Inferior parietal cortex (tissue), 1 donor: ENCODE results near the gene SEMA5A.

ENCODE experiments used
- DNase-seq: peaks from one replicate; pipeline ENCODE4 v3.0.0-alpha.2; 2016; ENCODE audit errors: extremely low spot score

Gene SEMA5A

GRCh38 chr5:9398227-9398626, 147.6 kb downstream of the SEMA5A start:
- DNase-seq, result no peak

DNA sequence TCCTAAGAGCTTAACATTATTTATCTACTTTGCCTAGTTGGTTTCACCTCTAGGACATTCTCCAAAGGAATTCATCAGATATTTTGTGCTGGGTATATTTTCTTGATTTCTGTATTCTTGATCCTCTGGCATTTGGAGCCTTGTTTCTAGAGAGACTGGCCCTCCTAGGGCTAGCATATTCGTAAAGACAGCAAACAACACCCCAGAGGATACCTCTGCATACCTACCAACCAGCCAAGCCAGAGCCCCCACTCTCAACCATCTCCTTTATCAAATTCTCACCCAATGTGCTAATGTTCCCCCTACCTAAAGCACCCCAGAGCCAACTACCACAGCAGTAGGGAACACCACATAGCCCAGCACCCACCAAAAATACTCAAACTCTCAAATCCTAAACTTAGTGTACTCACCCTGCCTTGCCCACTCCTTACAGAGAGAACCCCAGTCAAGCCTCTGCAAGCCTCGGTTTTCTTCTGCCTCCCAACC, 149.5 kb downstream of the SEMA5A start:
- no peak for DNase-seq

DNA sequence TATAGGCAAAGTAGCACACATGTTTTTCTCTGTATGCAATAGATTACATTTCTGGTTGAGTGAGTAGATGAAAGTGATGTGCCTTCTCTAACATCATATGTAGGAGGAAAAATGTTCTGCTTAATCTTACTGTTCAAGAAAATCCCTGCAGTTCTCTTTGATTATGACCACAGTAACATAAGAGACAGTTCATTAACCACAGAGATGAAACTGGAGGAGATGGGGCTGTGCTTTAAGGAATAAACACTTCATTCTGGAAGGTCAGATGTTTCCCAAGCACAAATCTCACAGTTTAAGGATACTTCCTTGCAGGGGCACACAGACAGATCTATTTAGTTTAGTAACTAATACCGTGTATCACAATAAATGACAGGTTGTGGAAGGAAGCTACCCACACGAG, 150.2 kb downstream of the SEMA5A start:
- DNase-seq, result no peak

DNA sequence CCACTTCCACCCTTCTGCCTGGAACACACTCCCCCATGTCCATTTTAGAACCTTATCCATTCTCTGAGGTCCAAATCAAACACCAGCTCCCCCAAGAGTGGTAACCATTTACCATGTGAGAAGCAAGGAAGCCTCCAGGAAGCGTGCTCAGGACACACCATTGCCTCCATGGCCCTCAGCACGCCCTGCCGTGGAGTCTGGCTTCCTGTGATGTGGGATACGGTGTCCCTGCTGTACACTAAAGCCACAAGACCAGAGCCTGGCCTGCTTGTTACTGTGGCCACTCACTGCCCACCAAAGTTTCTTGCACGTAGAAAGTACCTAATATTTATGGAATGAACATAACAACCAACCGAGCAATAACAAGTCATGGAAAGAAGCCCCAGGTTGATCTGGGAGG, 151.7 kb downstream of the SEMA5A start:
- no peak for DNase-seq

- DNase-seq, result no peak
These were observed 153.2 kb downstream of the SEMA5A start for GRCh38 chr5:9392625-9393024.

GRCh38 chr5:9391080-9391479, 154.8 kb downstream of the SEMA5A start:
- no peak for DNase-seq

GRCh38 chr5:9390113-9390512, 155.8 kb downstream of the SEMA5A start:
- no peak for DNase-seq

DNA sequence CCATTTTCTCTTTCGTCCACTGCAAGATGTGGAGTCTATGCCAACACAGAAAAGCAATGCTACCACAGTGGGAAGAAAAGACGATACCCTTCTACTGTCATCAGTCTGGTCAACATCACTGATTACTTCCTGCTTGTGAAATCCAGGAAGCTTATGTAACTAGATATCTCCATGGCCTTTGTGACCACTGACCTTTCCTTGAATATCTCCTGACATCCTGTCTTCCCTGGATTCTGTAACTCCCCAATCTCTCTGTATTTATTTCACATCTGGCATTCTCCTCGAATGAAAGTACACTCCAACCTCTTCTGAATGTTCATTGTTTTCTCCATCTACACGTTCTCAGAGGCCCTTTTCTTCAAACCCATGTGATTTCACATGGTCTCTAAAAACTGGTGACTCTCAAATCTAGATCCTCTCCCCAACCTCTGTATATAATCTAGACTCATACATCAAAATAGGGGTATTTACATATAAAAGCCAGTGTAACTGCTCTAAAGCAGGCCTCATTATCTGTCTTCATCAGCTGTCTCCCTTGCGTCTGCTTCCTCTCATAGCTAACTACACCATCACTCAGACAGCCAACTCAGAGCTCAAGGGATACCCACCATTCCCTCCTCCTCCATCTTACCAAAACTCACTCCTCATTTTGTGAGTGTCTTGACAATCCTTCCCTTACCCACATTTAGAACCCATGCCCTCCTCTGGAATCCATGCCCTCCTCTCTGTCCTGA, 156.8 kb downstream of the SEMA5A start:
- DNase-seq, result no peak

DNA sequence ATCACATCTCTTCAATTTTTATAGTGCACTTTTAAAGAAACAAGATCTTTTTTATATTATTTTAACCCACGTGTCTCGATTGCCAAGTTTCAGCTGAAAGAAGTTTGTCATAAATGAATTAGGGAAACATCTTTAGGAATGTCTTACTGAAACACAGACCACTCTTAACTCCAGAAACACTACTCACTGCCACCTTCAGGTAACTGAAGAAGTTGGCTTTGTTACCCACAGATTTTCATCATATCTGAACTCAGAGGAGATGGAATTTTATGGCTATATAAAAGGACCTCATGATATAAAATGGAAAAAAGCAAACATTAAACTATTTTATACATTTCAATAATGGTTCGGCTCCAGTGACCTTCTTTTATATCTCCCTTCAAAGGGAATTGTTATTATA, 158.0 kb downstream of the SEMA5A start:
- DNase-seq, result no peak

DNA sequence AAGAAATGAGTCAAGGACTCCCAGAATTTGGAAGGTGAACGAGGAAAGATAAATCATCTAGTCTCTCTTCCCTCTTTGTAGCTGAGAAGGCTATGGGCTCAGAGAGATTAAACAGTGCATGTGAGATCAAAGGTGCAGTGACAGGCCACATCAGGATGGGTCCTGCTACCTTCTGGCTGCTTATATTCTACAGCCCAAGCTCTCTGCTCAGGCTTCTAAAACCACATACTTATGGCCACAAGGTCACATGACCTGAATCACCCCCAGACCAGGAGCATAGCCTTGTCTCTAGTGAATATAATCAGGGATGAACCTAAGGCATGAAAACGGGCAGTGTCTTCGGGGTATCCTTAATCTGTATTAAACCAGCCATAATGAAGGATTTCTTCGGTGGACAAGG, 158.9 kb downstream of the SEMA5A start:
- no peak for DNase-seq

DNA sequence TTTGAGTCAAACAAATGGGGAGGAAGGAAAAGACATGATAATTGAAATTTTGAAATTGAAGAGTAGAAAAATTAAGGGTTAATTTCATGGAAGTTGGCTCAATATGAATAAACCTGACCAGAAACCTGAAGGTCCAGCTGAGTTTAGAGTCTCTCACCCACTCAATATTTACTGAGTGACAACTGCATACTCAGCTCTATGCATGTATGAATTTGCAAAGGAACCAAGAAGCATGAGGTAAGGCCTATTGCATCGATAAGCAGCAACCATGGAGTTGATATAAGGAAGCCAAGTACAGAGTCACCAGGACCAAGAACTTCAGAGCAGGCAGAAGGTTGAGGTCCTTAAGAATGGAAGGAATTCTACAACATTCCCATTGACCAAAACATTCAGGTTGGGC, 163.4 kb downstream of the SEMA5A start:
- DNase-seq, result no peak

DNA sequence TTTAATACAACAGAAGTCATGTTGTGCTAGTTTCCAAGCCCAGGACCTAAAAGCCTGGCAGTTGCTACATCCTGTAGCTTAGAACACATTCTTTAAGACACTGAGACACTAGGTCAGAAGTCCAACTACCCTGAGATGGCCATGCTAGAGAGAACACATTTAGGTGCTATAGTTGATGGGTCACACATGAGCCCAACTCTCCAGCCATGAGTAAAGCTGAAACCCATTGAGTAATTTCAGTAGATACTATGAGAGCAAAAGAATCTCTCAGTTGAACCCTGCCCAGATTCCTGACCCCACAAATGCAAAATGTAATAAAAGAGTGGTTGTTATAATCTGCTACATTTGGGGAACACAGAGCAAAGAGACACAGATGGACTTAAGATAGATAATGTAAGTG, 164.4 kb downstream of the SEMA5A start:
- DNase-seq, result no peak

- DNase-seq, result no peak
These were observed 165.8 kb downstream of the SEMA5A start for GRCh38 chr5:9380109-9380508.

DNA sequence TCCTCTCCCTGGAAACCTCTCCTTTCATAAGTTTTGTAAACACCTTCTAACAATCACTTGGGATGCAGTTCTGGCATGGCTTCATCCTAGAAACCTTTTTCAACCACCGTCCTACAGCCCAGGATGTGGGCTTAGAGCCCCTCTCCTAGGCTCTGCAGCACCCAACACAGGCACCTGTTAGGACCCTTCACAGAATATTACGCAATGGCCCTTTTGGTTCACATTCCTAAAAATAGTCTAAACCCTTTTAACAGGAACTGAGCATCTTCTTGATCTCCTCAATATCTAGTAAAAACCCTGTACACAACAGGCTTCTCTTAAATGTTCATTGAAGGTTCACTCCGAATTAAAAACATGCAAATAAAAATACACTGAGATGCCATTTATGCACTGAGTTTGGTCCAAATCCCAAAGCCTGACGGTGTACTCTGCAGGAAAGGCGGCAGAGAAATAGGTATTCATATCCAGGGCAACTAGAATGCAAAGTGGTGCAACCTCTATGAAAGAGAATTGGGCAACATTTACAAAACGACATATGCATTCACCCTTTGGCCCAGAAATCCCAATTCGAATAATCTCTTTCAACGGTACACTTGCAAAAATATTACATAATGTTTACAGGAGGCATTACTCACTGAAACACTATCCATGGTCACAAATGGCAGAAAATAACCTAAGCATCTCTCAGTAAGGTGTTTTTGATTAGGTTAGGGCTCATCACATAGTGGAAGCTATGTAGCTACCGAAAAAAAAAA, 169.3 kb downstream of the SEMA5A start:
- no peak for DNase-seq

DNA sequence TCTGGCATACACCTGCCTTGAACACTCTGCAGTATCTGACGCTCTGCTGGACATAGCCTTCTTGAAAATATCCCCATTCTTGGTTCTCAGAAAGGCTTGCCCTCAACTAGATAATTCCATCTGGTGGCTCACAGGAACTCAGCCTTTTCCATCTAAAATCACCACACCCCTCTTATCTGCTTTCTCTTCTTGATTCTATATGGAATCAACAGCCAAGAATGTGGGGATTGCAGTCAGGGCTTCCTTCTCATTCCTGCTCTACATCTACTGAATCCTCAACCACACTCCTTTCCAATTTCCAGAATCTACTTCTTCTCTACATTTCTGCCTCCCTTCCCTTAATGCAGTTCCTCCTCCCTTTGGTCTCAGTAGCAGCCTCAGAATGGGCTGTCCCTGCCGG, 170.1 kb downstream of the SEMA5A start:
- DNase-seq, result no peak

DNA sequence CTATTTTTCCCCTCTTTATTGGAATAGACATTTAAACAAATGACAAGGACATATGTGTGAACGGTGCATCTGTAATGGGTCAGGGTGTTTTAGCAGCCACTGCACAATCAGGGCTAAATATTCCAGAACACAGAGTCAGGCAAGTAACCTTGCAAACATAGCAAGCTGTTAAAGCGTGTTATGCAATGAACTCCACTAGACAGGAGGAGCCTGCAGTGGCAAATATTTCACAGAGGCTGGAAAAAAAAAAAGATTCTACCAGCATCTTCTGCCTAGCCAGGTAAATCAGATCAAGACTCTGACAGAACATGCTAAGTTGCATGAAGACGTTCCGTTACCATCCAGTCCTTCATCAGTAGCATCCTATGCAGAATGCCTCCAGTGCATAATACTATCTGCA, 171.8 kb downstream of the SEMA5A start:
- no peak for DNase-seq

DNA sequence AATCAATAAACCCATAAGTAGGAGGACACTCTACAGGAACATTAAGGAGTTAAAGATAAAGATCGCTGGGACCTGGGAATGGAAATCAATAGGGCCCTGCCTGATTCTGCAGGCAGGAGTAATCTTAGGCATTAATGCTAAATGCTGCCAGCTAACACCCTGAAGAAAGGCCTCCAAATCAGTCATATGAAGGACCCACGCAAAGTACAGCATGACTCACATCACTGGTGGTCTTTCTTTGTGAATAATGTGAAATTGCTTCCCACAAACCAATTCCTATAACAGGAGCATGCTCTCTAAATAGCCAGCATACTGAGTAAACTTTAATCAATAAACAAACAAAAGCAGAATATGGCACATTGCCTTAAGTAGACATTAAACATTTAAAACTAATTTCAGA, 172.3 kb downstream of the SEMA5A start:
- DNase-seq, result no peak

- no peak for DNase-seq
These were observed 175.6 kb downstream of the SEMA5A start for GRCh38 chr5:9370256-9370655.

- DNase-seq, result no peak
These were observed 180.4 kb downstream of the SEMA5A start for GRCh38 chr5:9365512-9365911.

GRCh38 chr5:9363449-9363848, 182.4 kb downstream of the SEMA5A start:
- peak; percentile 22 for DNase-seq

GRCh38 chr5:9363026-9363425, 182.8 kb downstream of the SEMA5A start:
- DNase-seq, result no peak

DNA sequence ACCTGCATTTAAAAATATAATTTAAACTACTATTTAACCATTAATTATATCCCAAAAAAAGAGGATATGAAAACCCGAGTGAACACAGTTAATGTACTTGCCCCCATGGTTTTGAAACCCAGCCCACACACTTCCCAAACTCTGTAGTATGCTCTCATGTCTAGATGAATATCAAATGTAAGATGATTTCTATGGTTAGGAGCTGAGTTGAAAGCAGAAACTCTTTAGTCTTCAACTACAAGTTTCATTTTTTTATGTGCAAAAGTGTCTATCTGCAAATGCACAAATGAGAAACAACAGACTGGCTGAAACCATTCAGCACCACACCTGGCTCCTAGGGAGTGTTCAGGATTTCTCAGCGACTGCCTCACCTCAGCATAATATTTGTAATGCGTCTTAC, 183.3 kb downstream of the SEMA5A start:
- no peak for DNase-seq

DNA sequence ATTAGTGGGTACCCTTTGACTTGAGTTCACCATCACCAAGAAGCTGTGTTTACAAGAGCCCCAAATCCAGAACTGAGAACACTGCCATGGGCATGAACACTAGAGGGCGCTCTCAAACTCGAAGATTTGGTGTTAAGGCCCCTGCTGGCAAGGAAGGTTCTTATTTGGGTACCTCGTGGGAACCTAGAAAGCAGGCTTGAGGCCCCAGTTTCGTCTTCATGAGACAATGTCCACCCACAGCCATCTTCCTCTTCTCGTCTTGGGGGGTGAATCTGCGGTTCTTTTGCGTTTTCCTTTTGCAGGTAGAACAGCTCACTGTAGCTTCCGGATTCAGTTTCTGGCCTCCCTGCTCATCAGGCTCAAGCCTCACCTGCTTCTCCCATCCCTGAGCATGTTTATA, 184.0 kb downstream of the SEMA5A start:
- peak; percentile 75 for DNase-seq
